T-helper 2 cell (primary cell): Measurements from ENCODE around the gene KCNIP1.
A peak's percentile ranks its signal among the peaks of the same experiment; 100 is the strongest.

Source experiments
- DNase-seq, 5 experiments: peaks; one replicate each; pipeline versions ENCODE4 v3.0.0 to v3.0.0-alpha.2; 2012 to 2022

KCNIP1 gene

DNA sequence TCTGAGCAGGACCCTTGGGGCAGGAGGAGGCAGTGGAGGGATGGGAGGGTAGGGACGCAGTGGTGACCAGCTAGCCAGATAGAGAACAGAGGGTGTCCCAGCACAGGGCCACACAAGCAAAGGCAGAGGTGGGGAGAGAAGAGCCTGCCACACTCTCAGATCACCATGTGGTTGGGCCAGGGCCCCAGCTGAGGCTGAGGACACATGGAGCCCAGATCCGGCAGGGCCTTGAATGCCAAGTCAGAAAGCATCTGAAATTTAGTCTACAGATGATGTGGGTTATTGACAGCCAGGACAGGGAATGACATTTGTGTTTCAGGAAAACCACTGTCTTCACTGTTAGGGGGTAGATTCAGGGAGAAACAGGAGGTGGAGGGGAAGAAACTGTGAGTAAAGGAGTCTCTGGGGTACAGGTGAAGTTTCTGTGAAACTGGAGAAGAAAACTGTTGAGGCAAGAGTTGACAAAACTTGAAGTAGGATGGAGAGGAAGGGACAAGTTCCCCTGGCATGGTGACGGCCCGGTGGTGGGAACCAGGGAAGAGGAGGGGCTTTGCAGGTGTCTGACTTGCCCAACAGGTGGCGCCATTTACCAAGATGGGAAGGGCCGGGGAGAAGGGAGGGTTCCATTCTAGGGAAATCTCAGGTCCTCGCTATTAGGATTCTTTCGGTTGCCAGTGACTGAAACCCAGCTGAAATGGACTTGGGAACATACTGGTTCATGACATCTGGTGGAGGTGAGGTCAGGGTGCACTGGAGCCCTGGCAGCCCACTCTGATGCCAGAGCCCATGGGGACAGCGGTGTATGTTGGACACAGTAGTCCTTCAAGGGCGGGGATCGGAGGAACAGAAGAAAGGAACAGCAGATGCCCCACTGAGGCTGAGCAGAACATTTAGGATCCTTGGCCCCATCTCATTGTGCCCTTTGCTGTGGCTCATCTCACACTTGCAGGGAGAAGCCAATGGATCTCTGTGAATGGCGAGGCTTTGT lies 100.1 kb downstream of the KCNIP1 start:
- DNase-seq, result peak in 1 of 5 experiments; percentile 23

DNA sequence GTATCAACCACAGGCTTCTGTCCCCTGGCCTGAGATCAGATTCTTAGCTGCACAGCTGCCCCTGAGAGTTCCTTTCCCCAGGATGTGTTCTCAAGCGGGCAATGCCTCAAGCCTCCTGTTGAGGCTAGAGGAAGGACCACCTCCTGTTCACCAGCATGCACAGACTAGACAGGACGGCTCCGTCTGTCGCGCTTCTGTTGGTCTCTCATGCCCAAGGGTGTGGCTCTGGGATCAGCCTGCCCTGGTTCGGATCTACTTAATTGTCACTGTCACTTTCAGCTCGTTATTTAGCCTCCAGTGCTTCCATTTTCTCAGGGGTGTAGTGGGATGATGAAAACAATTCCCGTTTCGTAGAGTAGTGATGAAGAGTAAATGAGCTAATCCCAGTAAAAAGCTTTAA lies 103.1 kb downstream of the KCNIP1 start:
- DNase-seq, result no peak

DNA sequence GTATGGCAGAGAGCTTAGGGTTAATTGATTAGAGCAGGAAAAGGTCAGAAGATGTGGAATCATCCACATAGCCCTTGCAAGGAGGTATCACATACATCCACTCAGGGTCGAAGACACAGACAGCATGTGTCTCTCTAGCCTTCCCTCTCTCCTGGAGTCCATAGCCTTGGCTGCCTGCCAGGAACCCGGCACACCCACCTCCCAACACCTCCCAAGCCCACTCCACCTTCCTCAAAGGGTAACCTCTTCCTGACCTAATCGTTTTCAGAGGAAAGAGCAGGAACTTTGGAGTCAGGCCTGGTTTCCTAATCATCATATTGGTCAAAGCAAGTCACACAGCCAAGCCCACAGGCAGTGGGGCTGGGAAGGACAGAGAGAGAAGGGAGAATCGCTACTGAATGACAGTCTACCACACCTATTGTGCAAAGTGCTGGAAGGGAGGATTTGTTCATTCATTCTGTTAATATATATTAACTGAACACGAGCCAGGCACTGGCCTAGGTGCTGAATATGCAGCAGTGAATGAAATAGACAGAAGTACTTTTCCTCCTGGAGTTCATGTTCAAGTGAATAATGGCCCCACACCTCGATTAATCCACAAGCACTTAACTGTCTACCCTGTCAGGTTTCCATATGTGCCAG lies 107.8 kb downstream of the KCNIP1 start:
- no peak for DNase-seq

DNA sequence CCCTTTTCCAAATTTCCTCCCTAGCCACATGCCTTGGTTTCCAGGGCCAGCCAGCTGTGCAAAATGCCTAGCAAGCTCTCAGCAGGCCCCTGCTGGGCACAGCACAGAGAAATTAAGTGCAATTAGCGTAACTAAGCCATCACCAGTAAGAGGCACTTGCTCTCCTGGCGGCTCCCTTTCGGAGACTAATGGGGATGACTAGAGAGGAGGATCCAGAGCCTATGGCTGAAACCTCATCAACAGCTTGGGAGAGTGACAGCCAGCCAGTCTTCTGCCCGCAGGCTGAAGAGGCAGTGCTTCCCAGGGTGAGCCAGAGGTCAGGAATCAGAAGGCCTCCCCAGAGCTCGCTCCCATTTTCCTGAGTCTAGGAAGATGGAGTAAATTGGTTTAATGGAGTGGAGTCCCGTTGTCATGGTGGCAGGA lies 108.4 kb downstream of the KCNIP1 start:
- no peak for DNase-seq

DNA sequence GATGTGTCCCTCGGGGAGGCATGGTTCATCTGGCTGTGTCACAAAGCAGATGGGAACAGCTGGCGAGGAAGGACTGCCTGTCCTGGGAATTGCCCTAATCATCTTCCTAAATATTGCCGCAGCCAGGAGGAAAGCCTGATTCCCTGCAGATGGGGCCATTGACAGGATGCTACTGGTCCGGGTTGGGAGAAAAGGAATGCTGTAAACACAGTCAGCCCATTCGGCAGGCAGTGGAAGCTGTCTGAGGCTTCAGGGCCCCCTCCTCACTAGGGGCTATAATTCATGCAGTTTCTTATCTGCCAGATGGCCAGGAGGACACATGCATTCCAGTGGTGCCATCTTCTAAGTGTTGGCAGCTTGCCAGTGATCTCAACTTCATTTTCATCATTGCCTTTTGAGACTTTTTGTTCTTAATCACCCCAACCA lies 110.3 kb downstream of the KCNIP1 start:
- no peak for DNase-seq

DNA sequence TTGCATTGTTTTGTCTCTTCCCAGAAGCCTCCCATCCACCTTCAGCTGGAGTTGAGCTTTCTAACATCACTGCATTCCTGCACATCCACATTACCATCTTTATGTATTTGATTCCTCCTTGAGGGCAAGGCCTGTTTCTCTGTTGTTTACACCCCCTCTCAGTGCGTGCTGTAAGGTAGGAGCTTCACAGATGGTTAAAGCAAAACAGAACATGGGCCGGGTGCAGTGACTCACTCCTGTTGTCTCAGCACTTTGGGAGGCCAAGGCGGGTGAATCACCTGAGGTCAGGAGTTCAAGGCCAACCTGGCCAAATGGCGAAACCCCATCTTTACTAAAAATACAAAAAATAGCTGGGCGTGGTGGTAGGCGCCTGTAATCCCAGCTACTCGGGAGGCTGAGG lies 110.9 kb downstream of the KCNIP1 start:
- DNase-seq, result no peak

DNA sequence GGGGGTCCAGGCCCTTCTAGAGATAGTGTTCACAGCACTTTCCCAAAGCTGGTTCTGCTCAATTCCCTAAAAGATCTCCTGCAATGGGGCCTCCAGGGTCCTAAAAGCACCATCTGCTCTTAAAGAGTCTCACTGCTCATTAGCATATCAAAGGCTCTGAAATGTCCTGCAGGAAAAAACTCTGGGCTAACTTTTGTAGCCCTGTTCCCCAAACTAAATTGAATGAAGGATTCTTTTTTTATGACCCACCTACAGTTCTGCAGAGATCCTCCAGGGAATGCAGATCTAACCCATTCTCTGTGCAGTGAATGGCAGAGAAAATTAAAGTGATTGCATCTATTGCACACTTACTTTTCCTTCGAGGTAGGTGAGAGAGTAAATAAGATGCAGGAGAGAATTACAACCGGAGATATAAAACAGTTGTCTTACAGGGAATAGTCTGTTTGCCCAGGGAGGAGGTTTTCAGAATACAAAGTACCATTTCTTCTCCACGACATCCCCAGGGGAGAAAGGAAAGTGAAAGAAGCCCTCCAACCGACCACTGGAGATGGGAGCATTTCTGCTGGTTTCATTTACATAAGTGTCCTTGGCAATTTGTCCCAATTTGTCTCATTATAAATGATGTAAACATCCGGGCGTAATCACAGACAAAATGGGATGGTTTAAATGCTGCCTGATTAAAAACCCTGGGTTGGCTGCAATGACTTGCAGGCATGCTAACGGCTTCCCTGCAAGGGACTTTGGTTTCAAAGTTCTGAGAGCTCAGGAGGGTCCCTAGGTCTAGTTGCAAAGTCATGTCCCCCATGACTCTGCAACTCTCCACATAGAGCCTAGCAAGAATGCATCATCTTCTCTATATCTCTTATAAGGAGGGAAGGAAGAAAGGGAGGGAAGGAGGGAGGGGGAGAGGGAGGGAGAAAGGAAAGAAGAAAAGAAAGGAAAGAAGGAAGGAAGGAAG lies 114.0 kb downstream of the KCNIP1 start:
- DNase-seq, result no peak

DNA sequence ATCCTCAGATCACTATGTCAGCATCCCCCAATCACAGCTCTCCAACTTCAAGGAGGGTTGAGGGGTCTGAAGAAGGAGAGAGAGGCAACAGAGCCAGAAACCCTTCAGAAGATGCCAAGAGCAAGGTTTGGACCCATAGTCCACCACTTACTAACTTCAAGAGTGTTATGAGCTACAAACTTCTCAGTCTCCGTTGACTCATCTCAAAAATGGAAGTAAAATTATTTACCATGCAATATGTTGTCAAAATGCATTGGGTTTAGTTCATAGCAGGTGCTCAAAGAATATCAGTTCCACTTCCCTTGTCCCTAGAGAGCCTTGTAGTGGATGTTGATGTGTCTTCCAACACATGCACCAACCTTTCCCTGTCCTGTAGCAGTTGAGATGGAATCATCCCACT lies 116.0 kb downstream of the KCNIP1 start:
- no peak for DNase-seq

DNA sequence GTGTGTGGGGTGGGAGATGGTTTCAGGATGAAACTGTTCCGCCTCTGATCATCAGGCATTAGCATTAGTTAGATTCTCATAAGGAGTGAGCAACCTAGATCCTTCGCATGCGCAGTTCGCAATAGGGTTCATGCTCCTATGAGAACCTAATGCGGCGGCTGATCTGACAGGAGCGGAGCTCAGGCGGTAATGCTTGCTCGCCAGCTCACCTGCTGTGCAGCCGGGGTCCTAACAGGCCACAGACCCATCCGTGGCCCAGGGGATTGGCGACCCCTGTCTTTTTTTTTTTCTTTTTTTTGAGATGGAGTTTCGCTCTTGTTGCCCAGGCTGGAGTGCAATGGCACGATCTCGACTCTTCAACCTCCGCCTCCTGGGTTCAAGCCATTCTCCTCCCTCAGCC lies 119.1 kb downstream of the KCNIP1 start:
- no peak for DNase-seq

DNA sequence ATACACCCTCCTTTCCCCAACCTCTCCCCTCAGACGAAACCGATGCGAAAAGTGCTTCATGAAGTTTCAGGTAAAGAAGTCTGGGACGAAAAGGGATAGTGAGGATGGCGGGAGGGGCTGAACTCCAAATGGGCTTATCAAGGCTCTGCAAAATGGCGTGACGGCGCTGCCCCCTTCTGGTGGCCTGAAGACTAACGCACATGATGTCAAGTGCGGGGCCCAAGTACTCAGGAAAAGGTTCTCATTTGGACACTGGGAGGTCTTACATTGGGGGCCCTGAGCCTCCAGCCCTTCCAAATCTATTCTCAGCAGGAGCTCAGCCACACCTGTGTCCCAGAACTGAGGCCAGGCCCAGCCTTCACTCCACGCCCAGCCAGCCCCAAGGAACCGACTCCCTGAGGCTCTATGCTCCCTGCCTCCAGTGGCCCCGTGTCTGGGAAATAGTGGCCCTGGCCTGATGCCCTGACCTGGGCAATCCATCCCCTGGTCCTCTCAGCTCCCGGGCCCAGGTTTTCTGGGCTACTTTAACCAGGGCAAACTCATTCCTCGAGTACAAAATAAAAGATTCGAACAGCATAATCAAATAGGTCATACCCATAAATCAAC lies 119.9 kb downstream of the KCNIP1 start:
- peak in 1 of 5 experiments; percentile 27 for DNase-seq

DNA sequence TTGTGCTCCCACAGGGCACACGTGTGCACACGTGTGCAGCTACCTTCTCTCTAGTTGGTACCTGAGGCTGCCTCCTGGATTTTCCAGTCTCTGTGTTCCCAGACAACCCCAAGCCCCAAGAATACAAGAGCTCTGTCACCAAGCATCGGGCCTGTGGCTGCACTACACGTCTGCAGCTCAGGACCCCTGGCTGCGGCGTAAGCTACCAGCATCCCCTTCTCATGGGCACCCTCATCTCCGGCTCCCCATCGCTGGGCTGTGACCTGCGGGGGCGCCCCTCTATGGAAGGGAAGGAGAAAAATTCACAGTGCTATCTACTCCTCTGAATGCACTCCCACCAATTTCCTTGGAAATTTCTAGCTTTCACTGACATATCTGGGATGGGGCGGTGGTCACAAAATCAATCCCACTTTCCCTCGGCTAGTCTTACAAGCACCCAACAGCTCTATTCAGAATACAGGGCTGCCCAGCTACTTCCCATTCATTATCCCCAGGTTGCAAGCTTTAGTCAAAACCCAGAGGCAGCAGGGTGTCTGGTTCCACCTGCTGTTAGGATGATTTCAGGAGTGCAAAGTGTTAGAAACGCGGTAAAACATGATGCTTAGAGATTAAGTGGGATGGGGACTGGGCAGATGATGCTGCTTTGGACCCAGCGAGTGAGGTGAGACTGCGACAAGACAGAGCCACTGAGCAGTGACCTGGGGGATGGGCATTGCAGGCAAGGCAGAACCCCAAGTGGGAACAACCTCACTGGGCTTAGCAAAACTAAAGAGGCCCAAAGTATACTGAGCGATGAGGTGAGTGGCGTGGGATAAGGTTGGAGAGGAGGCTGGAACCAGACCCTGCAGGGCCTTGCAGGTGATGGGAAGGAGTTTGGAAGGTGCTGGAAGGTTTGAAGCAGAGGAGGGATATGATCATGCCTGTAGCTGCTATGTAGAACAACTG lies 121.7 kb downstream of the KCNIP1 start:
- DNase-seq, result no peak

DNA sequence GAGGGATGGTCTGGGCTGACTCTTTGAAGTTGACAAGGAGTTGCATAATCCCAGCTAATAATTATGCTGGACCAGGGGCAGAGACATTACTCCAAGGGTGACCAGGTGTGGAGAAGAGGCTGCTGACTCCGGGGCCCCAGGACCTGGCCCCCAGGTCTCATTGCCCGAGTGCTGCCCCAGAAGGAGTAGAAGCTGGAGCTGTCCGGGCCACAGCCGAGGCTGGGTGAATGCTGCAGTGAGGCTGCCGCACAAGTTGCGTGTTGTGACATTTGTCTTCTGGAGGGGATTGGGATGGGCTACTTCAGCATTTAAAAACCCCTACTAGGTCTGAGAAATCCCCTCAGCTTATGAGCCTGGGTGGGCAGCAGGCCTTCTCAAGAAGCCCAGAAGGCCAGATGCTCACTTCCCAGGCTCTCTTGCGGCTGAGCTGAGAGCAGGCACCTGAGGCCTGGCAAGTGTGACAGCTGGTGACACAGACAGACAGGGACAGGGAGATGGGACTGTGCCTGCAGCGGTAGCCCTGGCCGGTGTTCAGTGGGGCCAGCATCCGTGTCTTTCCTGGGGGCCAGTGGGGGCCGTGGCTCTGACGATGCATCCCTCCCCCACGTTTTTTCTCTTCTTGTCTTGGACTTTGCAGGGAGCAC lies 122.8 kb downstream of the KCNIP1 start:
- no peak for DNase-seq

DNA sequence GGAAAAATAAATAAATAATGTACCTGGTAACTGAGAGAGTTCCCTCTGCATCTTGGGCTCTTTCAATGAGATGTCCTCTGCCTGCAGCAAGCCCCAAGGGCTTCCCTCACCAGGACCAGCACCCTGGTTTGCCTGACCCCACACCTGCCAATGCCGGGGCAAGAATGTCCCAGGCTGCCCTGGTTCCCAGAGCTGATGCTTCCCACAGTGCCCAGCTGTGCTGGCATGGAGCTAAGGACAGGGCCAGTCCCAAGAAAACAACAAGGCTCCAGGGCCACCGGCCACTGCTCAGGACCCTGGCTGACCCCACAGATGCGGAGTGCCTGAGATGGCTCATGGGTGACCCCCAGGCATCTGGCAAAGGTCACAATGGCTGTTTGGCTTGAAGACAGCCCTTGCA lies 123.5 kb downstream of the KCNIP1 start:
- DNase-seq, result no peak

DNA sequence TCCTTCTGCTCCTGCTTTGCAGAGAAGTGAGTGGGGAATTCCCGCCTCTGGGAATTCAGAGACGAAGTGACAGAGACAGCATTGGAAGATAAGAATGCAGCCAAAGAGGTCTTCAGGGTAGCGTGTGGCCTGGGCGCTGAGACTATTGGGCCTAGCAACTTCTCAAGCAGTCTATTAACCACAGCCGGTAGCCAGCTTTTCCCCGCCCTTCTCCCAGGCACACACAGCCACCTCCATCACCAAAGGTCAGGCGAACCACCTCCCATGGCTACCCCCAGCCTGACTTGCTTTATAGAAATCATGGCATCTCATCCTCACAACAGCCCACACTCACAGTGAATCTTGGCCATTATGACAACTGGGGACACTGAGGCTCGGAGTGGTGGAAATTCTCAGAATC lies 124.2 kb downstream of the KCNIP1 start:
- DNase-seq, result no peak

DNA sequence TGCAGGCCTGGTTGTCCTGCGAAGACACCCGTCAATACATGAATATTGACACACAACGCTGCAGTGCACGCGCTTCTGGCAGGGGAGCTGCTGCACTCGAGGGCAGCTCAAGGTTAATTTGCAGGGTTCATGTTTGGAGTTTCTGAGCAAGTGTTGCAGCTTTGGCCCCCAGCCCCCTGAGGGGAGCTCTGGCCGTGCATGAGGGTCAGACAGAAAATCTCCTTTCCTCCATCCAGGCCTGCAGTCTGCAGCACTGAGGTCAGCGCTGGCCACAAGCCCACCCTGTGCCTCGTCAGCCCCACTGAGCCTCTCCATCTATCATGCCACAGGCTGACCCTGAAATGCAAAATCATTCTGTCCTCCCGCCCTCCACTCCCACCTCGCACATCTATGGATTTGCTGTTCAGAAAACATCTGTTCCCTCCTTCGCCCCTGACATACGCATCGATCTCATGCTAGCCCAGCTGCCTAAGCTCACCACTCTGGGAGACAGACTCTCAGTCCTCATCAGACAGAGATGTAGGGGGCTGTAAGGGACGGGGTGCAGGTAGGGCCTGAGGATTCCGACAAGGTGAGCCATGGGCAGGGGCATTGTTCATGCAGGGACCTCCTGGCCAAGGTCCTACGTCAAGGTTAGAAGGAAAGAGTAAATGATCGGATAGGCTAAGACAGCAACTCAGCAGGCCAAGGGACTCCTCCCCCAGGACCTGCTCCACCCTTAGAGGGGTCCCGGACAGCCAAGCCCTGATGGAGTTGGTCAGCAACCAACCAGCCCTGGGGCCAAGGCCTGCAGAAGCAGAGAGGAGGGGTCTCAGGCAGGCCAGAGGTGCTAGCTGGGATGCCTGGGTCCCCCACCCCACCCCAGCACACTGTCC lies 125.1 kb downstream of the KCNIP1 start:
- DNase-seq, result no peak

DNA sequence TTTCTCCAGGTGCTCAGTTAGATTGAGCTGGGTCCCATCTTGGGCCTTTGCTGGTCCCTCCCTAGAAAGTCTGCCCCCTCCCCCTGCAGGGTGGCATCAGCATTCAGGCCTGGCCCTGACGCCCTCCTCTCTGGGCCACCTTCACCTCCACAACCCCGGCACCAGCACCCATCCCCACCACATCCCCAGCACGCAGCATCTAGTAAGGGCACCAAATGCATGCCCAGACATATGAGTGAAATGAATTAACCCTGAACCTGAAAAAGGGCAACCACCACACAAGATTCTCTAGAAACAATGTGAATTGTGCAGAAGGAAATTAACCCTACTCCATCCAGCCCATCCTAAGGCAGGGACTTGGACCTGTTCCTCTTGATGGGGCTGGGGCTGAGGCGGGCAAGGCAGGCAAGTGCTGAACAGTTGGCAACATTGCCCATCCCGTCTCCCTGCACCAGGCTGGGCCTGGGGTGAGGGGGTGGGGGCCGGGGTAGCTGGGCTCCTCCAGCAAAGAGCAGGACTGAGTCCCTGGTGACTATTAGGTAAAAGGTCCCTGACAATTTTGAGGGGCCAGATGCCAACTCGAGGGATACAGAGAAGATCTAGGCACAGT lies 125.9 kb downstream of the KCNIP1 start:
- no peak for DNase-seq

DNA sequence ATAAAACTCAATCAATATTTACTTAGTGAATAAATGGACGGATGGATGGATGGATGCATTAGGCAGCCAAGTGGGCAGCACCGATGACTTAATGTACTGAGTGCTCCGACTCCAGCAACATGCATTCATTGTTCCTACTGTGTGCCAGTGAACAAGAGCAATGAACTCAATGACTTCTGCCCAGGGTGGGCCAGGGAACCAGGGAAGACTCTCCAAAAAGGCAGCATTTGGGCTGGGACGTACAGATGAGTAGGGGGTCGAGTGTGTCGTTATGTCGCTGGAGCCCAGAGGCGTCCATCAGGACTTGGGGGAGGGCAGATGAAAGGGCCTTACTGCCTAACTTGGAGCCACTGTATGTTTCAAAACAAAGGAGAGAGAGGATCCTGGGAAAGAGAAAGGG lies 126.4 kb downstream of the KCNIP1 start:
- no peak for DNase-seq

DNA sequence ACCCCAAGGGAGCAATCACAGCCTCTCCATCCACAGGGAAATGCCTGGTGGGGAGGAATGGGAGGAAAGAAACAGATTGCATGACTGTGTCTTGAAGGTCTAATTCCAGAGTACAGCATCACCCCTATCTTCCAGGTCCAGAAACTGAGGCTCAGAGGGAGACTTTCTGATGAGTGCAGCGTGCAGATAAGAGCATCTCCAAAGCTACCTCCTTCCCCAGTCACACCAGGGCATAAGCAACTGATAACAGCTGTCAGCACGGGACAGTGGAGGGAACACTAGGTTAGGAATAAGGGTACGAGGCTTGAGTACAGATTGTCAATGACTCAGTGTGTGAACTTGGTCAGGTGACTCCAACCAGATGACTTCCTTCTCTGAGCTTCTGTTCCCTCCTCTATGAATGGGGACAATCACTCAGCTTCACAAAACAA lies 126.9 kb downstream of the KCNIP1 start:
- DNase-seq, result no peak
